ENCODE results near the gene SUN1. TPM values are rescaled to one million over a fixed set of nuclear protein-coding genes. Genes with fewer than 3 reads are reported as not detected.

SUN1 gene
- total and polyA plus RNA-seq, 2 donors (not counting 1 experiment from before 2014, with no cell fraction given) = 185 to 220 TPM

GRCh38 chr7:883055-884021 lies 51.1 kb downstream of the SUN1 start:
- no peak for DNase-seq (ENCODE audit: low read depth in 2 of 2)
- no peak overlapping the region for H3K27ac ChIP-seq (ENCODE audit: insufficient read depth, low read length)

GRCh38 chr7:884191-885003 lies 52.1 kb downstream of the SUN1 start:
- no peaks in the 10 kb centered on the region for H3K4me1 ChIP-seq (ENCODE audit: control insufficient read depth, extremely low read depth, insufficient read depth, low read length)
- H3K9ac ChIP-seq (ENCODE audit: insufficient read depth, low read length) = no peak overlapping the region
- no peak overlapping the region for H3K4me3 ChIP-seq (replicated peaks in 1 of 4; ENCODE audit: control extremely low read depth in 1 of 4, insufficient read depth in 1 of 4, low read depth in 3 of 4, low read length in 4 of 4)
- H4K20me1 ChIP-seq (ENCODE audit: control insufficient read depth, extremely low read depth, insufficient read depth, low read length) = no peaks in the 10 kb centered on the region
- H3K36me3 ChIP-seq (ENCODE audit: control insufficient read depth, insufficient read depth, low read length) = peaks cover 16% of the 10 kb centered on the region
- TF ChIP-seq EZH2 (IDR thresholded peaks at IDR 0.05; ENCODE audit: low read length, missing control alignments) = no peak
- TF ChIP-seq CTCF (conservative IDR thresholded peaks at IDR 0.05 in 1 of 2, IDR thresholded peaks at IDR 0.05 in 1 of 2; ENCODE audit: low read depth in 1 of 2, low read length in 2 of 2) = no peak
- DNase-seq (ENCODE audit: low read depth in 2 of 2) = no peak
- H3K27me3 ChIP-seq (ENCODE audit: control insufficient read depth, insufficient read depth, low read length) = no peaks in the 10 kb centered on the region
- no peak overlapping the region for H3K4me2 ChIP-seq (ENCODE audit: extremely low read depth, insufficient read depth, low read length)
- H3K79me2 ChIP-seq (ENCODE audit: control insufficient read depth, insufficient read depth, low read length) = peaks cover 63% of the 10 kb centered on the region
- H3K9me3 ChIP-seq (ENCODE audit: control insufficient read depth, insufficient read depth, low read depth, low read length) = no peaks in the 10 kb centered on the region
- H2AFZ ChIP-seq (ENCODE audit: low read length) = no peak overlapping the region
- H3K27ac ChIP-seq (ENCODE audit: insufficient read depth, low read length) = no peak overlapping the region

More at GRCh38 chr7:883055-884021, 51.1 kb downstream of the SUN1 start:
- Histone ChIP-seq H3K4me1 (ENCODE audit: control insufficient read depth, extremely low read depth, insufficient read depth, low read length) (no peaks in the 10 kb centered on the region), H3K79me2 (ENCODE audit: control insufficient read depth, insufficient read depth, low read length) (peaks cover 72% of the 10 kb centered on the region), H4K20me1 (ENCODE audit: control insufficient read depth, extremely low read depth, insufficient read depth, low read length) (no peaks in the 10 kb centered on the region), H3K9ac (ENCODE audit: insufficient read depth, low read length) (no peak overlapping the region), H3K36me3 (ENCODE audit: control insufficient read depth, insufficient read depth, low read length) (peaks cover 17% of the 10 kb centered on the region), H3K27me3 (ENCODE audit: control insufficient read depth, insufficient read depth, low read length) (no peaks in the 10 kb centered on the region), H3K4me3 (replicated peaks in 1 of 4; ENCODE audit: control extremely low read depth in 1 of 4, insufficient read depth in 1 of 4, low read depth in 3 of 4, low read length in 4 of 4) (no peak overlapping the region), H2AFZ (ENCODE audit: low read length) (no peak overlapping the region), H3K4me2 (ENCODE audit: extremely low read depth, insufficient read depth, low read length) (no peak overlapping the region), H3K9me3 (ENCODE audit: control insufficient read depth, insufficient read depth, low read depth, low read length) (no peaks in the 10 kb centered on the region)
- no peak for TF ChIP-seq EZH2 (IDR thresholded peaks at IDR 0.05; ENCODE audit: low read length, missing control alignments)
- no peak for TF ChIP-seq CTCF (conservative IDR thresholded peaks at IDR 0.05 in 1 of 2, IDR thresholded peaks at IDR 0.05 in 1 of 2; ENCODE audit: low read depth in 1 of 2, low read length in 2 of 2)

All from fibroblast of lung (primary cell).